ENCODE data around the gene PTAFR.

- no peak for TF ChIP-seq CTCF (IDR thresholded peaks at IDR 0.05)
- no peak for TF ChIP-seq POLR2A (IDR thresholded peaks at IDR 0.05)
- no peak for TF ChIP-seq EP300 (IDR thresholded peaks at IDR 0.05)
These were observed 53.0 kb downstream of the PTAFR start for GRCh38 chr1:28123461-28123961.

All from tibial nerve (tissue), 4 donors.